ENCODE measurements around the gene CRHR1. TPM values are rescaled to one million over a fixed set of nuclear protein-coding genes. Genes with fewer than 3 reads are reported as not detected.

CRHR1 gene
- total RNA-seq, 2 experiments from 2014 or later, result not detected

DNA sequence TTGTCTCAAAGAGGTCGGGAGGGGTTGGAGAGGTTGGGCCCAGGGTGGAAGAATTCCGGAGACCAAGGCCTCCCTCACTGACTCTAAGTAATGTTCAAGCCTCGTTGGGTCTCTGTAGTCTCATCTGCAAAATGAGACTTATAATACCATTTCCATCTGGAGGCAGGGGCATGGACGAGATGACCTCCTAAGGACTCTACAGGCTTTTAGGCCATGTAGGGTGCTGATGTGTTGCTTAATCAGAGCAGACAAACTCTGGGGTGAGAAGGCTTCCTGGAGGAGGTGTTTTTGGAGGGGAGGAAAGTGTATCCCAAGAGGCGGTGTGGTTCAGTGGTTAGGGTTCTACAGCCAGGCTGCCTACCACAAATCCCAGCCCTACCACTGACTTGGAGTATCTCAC lies 63.6 kb downstream of the CRHR1 start:
- no peak overlapping the region for H3K27ac Mint-ChIP-seq
- DNase-seq (no peak), ATAC-seq (ENCODE audit: poor library complexity) (no peak)
- peaks cover 4 to 7% of the 10 kb centered on the region in 2 experiments for H3K27me3 ChIP-seq (ENCODE audit: control insufficient read depth in 1 of 2, insufficient read depth in 2 of 2, low read length in 2 of 2)
- no peaks in the 10 kb centered on the region for H3K4me1 Mint-ChIP-seq (ENCODE audit: low read depth)
- no peak overlapping the region for H3K27ac ChIP-seq (ENCODE audit: low read depth in 1 of 2, low read length in 2 of 2)
- ChIA-PET CTCF (no interaction called here), POLR2A (no interaction called here)
- H3K4me3 Mint-ChIP-seq, result no peak overlapping the region
- H3K9me3 ChIP-seq (ENCODE audit: control insufficient read depth in 1 of 2, insufficient read depth in 1 of 2, low read length in 2 of 2), result no peaks in the 10 kb centered on the region
- H3K27me3 Mint-ChIP-seq, result peaks cover 18% of the 10 kb centered on the region
- H3K36me3 ChIP-seq (ENCODE audit: insufficient read depth, low read length), result no peaks in the 10 kb centered on the region
- no peak overlapping the region for H3K4me3 ChIP-seq (ENCODE audit: low read length)
- H3K4me1 ChIP-seq (ENCODE audit: insufficient read depth, low read length), result peaks cover 3% of the 10 kb centered on the region
- H3K36me3 Mint-ChIP-seq (ENCODE audit: low read depth), result no peaks in the 10 kb centered on the region
- intact Hi-C loops (cut with DNase I, micrococcal nuclease), result no loop called here
- H3K9me3 Mint-ChIP-seq, result no peaks in the 10 kb centered on the region
- TF ChIP-seq, protein P1, sequence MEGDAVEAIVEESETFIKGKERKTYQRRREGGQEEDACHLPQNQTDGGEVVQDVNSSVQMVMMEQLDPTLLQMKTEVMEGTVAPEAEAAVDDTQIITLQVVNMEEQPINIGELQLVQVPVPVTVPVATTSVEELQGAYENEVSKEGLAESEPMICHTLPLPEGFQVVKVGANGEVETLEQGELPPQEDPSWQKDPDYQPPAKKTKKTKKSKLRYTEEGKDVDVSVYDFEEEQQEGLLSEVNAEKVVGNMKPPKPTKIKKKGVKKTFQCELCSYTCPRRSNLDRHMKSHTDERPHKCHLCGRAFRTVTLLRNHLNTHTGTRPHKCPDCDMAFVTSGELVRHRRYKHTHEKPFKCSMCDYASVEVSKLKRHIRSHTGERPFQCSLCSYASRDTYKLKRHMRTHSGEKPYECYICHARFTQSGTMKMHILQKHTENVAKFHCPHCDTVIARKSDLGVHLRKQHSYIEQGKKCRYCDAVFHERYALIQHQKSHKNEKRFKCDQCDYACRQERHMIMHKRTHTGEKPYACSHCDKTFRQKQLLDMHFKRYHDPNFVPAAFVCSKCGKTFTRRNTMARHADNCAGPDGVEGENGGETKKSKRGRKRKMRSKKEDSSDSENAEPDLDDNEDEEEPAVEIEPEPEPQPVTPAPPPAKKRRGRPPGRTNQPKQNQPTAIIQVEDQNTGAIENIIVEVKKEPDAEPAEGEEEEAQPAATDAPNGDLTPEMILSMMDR (IDR thresholded peaks at IDR 0.05), result no peak

DNA sequence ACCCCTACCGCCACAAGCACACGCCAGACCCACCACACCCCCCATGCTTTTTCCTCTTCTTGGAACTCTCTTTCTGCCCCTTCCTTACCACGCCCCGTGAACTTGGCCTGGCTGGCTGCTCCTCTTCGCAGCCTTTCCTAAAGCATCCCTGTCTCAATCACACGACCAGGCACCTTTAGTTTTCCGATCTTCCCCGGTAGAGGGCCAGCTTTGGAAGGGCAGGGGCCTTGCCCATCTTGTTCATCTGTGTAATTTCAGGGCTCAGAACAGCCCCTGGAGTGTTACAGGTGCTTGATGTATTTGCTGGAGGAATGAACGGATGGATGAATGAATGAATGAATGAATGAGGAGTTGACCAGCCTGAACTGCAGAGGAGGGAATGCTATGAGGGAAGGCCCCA lies 64.3 kb downstream of the CRHR1 start:
- DNase-seq, result no peak
- TF ChIP-seq, protein P1 (IDR thresholded peaks at IDR 0.05), result no peak
- no peaks in the 10 kb centered on the region for H3K36me3 Mint-ChIP-seq (ENCODE audit: low read depth)
- no peak overlapping the region for H3K27ac ChIP-seq (ENCODE audit: low read depth in 1 of 2, low read length in 2 of 2)
- H3K27me3 ChIP-seq (ENCODE audit: control insufficient read depth in 1 of 2, insufficient read depth in 2 of 2, low read length in 2 of 2), result peaks cover 4 to 7% of the 10 kb centered on the region in 2 experiments
- H3K9me3 ChIP-seq (ENCODE audit: control insufficient read depth in 1 of 2, insufficient read depth in 1 of 2, low read length in 2 of 2), result no peaks in the 10 kb centered on the region
- H3K4me3 Mint-ChIP-seq, result no peak overlapping the region
- ChIA-PET POLR2A (no interaction called here), CTCF (no interaction called here)
- no peak overlapping the region for H3K4me3 ChIP-seq (ENCODE audit: low read length)
- intact Hi-C loops (cut with DNase I, micrococcal nuclease), result no loop called here
- H3K36me3 ChIP-seq (ENCODE audit: insufficient read depth, low read length), result no peaks in the 10 kb centered on the region
- no peaks in the 10 kb centered on the region for H3K9me3 Mint-ChIP-seq
- H3K27me3 Mint-ChIP-seq, result peaks cover 20% of the 10 kb centered on the region
- peaks cover 9% of the 10 kb centered on the region for H3K4me1 ChIP-seq (ENCODE audit: insufficient read depth, low read length)
- H3K27ac Mint-ChIP-seq, result no peak overlapping the region
- H3K4me1 Mint-ChIP-seq (ENCODE audit: low read depth), result no peaks in the 10 kb centered on the region
- no peak for ATAC-seq (ENCODE audit: poor library complexity)

DNA sequence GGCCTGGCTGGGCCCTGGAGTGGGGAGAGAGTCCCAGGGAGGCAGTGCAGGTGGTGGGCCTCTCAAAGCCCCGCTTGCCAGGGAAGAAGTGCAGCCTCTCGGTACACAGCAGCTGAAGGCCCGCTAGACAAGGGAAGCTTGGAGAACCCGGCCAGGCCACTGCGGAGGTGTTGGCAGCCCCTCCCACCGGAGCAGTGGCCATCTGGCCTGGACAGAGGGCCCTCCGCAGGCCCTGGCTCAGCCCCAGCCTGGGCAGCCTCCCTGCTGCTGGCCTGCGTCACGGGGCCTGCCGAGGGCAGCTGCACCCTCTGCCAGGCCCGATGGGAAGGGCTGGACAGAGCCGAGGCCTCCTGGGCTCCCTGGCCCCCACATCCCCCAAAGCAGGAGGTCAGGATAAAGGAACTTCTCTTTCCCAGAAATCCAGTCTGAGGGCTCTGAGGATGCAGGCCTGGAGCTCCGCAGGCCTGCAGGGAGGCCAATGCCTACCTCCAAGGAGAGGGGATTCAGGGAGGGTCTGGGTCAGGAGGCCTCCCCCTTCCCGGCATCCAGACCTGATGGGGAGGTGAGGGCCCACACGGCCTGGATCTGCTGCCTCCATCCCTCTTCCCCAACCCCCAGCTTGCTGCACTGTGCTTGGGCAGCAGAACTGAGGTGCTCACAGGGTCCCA lies 64.9 kb downstream of the CRHR1 start:
- no peak overlapping the region for H3K27ac Mint-ChIP-seq
- H3K27me3 ChIP-seq (ENCODE audit: control insufficient read depth in 1 of 2, insufficient read depth in 2 of 2, low read length in 2 of 2), result peaks cover 7% of the 10 kb centered on the region in 2 experiments
- H3K9me3 ChIP-seq (ENCODE audit: control insufficient read depth in 1 of 2, insufficient read depth in 1 of 2, low read length in 2 of 2), result no peaks in the 10 kb centered on the region
- H3K36me3 Mint-ChIP-seq (ENCODE audit: low read depth), result no peaks in the 10 kb centered on the region
- no peak for DNase-seq
- no peak overlapping the region for H3K27ac ChIP-seq (ENCODE audit: low read depth in 1 of 2, low read length in 2 of 2)
- no peak overlapping the region for H3K4me3 ChIP-seq (ENCODE audit: low read length)
- no peaks in the 10 kb centered on the region for H3K9me3 Mint-ChIP-seq
- no peak for ATAC-seq (ENCODE audit: poor library complexity)
- TF ChIP-seq, protein P1 (IDR thresholded peaks at IDR 0.05), result no peak
- peaks cover 20% of the 10 kb centered on the region for H3K27me3 Mint-ChIP-seq
- ChIA-PET POLR2A (no interaction called here), CTCF (no interaction called here)
- H3K4me1 Mint-ChIP-seq (ENCODE audit: low read depth), result no peaks in the 10 kb centered on the region
- H3K4me1 ChIP-seq (ENCODE audit: insufficient read depth, low read length), result peaks cover 9% of the 10 kb centered on the region
- no peaks in the 10 kb centered on the region for H3K36me3 ChIP-seq (ENCODE audit: insufficient read depth, low read length)
- intact Hi-C loops (cut with DNase I, micrococcal nuclease), result no loop called here
- no peak overlapping the region for H3K4me3 Mint-ChIP-seq

Data from CD4-positive, alpha-beta T cell (primary cell).